GM18511 (cell line): ENCODE measurements around the gene APBA1.
A peak's percentile ranks its signal among the peaks of the same experiment; 100 is the strongest.

Experiments
- ATAC-seq: cut with Tn5 transposase; IDR thresholded peaks from one replicate; pipeline ENCODE4 v1.9.1; 2021; ENCODE audit warnings: mild to moderate bottlenecking, moderate library complexity; ENCODE audit not compliant: unreplicated experiment

Gene APBA1

GRCh38 chr9:69580582-69581214 is 91.5 kb downstream of the APBA1 start:
- ATAC-seq, result no peak

DNA sequence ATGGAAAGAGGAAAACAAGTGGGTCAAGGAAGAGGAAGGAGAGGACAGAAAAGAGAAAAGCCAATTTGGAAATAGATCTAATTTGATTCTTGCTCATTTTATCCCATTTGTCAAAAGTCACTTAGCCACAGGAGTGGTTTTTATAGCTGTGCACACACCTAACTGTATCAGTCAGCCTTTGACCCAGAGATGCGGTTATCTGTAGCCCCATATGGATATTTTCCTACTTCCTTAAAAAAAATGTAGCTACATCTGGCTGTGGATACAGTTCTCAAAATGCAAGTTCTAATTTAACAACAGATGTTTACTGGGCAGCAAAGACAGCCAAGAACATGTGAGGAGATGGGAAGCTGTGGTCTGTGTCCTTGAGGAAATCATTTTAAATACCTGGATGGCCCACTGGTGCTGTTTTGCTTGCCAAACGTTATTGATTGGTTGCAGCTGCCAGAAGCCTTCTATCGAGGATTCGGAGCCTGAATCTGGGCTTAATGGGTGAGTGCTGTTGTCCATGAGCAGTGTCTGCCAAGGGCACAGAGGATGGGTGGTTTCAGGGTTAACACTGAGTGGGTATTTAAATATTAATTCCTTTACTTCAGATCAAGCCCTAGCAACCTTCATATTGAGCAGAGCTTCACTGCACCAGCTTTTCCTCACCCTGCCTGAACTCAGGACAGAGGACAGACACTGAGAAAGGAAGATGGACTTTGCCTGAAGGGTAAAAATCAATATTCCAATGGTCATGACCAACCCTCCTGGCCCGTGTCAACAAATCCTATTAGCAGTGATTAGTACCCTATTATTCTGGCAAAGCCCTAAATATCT is 92.2 kb downstream of the APBA1 start:
- no peak for ATAC-seq

- ATAC-seq, result no peak
These were observed 93.0 kb downstream of the APBA1 start for GRCh38 chr9:69579032-69579758.

DNA sequence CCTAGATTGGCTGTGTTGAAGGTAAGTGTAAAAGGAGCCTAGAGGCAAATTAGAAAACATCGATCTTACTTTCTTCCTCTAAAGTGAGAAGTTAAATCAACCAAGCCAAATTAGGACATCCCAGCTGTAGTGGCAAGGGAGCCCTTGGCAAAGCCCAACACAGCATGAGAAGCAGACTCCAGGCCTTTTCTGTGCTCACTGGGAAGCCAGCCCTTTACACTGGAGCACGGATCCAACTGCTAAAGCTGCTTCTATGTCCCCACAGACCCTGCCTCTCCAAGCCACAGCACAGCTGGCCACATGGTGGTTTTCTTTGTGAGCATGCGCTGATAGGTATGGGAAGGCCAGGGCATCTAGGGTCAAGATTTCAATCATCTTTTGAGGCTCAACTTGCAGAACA is 94.1 kb downstream of the APBA1 start:
- ATAC-seq, result no peak

GRCh38 chr9:69577123-69577522 is 95.0 kb downstream of the APBA1 start:
- ATAC-seq, result no peak

GRCh38 chr9:69574057-69574456 is 98.1 kb downstream of the APBA1 start:
- ATAC-seq, result no peak

- ATAC-seq, result no peak
These were observed 98.5 kb downstream of the APBA1 start for GRCh38 chr9:69573651-69574050.

- no peak for ATAC-seq
These were observed 99.6 kb downstream of the APBA1 start for GRCh38 chr9:69572611-69573010.

DNA sequence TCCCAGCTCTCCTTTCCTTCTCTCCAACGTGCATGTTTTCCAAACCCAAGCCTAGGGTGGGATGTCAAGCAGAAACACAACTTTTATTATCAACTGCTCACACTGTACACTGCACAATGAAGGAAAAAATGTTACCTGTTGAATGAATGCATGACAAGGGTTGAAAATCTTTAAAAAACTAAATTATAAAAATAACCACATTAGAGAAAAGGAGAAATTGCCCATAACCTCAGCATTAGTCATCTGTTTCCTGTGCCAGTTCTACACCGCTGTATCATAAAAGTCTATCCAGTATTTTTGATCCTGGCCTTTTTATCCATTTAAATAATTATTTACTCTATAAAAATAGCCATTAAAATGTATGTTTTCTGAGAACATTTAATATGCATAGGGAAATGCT is 101.1 kb downstream of the APBA1 start:
- no peak for ATAC-seq

DNA sequence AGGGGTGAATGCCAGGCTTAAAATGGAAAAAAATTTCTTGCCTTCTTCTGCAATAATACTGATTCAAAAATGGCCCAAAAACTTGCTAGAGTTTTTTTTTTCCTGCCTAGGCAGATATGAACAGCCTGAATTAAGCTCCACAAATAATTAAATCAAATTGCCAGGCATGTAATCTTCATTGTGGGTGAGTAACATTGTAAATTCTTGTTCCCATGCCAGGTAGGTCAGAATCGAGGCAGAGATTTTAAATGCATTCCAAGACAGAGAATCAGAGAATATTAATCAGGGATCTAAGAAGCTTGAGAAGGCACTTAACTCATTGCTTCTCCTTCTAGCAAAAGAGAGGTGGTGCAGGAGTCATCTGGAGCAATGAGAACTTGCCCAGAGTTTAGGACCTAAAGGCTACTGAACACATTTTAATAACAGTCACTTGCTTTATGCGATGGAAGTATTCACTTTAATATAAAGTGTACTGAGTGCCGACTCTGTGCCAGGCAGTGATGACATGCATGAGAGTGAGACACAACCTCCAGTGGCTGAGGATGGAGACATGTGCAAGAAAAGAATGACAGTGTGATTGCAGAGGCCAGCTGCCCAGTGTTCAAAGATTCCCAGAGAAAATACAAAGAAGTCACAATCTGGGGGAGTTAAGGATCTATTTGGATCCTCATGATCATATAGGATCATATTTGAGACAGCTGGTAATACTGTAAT is 102.3 kb downstream of the APBA1 start:
- ATAC-seq, result no peak

DNA sequence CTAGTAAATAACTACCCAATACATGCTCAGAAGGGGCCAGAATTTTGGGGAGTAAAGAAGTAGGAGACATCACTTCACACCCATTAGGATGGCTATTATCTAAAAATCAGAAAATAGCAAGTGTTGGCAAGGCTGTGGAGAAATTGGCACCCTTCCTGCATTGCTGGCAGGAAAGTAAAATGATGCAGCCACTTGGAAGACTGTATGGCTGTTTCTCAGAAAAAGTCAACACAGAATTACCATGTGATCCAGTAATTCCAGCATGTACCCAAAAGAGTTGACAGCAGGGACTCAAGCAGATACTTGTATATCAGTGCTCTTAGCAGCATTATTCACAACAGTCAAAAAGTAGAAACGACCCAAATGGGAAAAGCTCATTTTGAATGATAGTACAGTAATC is 107.6 kb downstream of the APBA1 start:
- no peak for ATAC-seq

- no peak for ATAC-seq
These were observed 113.0 kb downstream of the APBA1 start for GRCh38 chr9:69559126-69559525.

- ATAC-seq, result no peak
These were observed 115.5 kb downstream of the APBA1 start for GRCh38 chr9:69556707-69557106.

- no peak for ATAC-seq
These were observed 116.4 kb downstream of the APBA1 start for GRCh38 chr9:69555802-69556201.

GRCh38 chr9:69554945-69555344 is 117.2 kb downstream of the APBA1 start:
- ATAC-seq, result no peak

- ATAC-seq, result peak; percentile 73
These were observed 122.6 kb downstream of the APBA1 start for GRCh38 chr9:69549310-69550202.

DNA sequence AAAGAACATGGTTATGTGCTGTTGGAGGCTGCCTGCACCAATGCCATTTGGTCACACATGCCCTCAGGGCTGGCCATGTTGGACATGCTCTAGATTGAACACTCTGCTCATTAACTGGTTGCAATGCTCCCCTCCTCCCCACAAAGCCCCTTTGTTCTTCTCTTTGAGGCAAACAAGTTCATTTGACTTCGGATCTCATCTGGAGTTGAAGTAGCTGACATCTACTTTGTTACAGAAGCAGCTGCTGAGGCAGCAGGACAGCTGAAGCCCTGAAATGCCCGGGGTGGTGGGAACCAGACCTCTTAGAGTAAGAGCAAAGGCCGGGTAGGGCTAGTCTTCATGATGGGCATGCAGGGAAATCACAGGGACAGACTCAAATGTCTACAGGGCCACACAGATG is 123.5 kb downstream of the APBA1 start:
- ATAC-seq, result no peak

DNA sequence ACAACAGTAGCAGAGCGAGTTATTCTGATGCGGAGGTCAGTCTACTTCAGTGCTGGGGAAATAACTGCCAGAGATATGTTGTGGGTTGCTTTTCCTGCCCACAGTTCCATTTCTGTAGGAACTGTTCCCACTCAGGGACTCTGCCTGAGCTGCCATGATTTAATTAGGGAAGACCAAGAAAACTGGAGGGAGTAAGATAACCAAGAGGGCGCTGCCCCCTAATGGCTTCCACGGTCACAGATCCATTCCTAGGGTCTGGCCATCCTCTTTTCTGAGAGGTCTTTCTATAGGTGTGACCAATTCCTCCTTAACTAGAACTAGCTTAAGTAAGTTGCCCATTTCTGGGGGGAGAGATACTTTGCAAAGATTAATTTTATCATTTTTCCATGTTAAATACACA is 125.9 kb downstream of the APBA1 start:
- no peak for ATAC-seq

DNA sequence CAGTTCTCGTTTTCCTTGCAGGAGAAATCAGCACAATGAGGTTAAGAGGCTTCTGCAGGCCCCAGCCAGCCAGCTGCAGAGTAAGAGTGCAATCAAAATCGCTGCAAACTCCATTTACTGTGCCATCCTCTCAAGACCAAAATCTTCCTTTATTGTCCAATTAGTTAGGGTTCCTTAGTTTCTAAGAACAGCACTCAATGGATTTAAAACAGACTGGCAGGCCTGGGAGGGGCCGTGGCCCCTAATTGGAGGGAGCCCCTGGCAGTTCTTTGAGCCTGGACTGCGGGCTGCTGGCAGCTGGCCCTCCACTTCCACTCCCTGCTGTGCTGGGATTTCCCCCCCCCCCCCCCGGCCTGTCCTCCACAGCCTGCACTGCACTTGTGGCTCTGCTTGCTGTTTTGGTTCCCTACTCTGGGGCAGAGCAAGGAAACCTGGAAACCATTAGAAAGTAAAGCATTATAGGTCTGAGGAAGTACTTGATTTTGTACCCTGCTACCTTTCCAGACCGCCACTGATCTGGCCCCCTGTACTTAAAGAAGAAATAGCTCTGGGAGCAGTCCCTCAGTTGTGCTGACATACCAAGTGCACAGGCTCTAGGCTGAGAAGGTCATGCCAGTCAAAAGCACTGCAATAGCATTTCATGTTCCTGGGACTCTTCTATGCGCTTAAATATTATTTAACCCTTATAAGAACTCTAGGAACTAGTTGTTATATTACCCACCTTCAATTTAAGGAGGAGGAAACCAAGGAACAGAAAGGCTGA is 129.0 kb downstream of the APBA1 start:
- no peak for ATAC-seq

GRCh38 chr9:69542058-69542457 is 130.1 kb downstream of the APBA1 start:
- ATAC-seq, result no peak
